Activated T-helper 1 cell treated with anti-CD3 and anti-CD28 coated beads, Interleukin-12 subunit alpha, Interleukin-12 subunit beta, Interleukin-2, Interleukin-4 antibody, amounts not matched to agents 30 ng/mL and 10 ng/mL and 1 ng/mL, durations not matched to agents 14 hours and 24 hours and 36 hours (primary cell): ENCODE results near the gene MRPL40. TPM values are rescaled to one million over a fixed set of nuclear protein-coding genes. Genes with fewer than 3 reads are reported as not detected.

ENCODE experiments used
- DNase-seq: peaks from one replicate; pipeline ENCODE4 v3.0.0; 2021; ENCODE audit warnings: low spot score
- H3K27ac Mint-ChIP-seq: one replicate; pipeline ENCODE4 v1.8.0; 2021; ENCODE audit warnings: mild to moderate bottlenecking, mixed read lengths
- H3K27me3 Mint-ChIP-seq: one replicate; pipeline ENCODE4 v1.8.0; 2022; ENCODE audit warnings: mild to moderate bottlenecking, moderate library complexity, mixed read lengths; ENCODE audit not compliant: insufficient read depth
- H3K36me3 Mint-ChIP-seq: one replicate; pipeline ENCODE4 v1.8.0; 2021; ENCODE audit warnings: low read depth, mixed read lengths
- H3K4me1 Mint-ChIP-seq: one replicate; pipeline ENCODE4 v1.8.0; 2021; ENCODE audit warnings: low read depth, mixed read lengths
- H3K4me3 Mint-ChIP-seq: one replicate; pipeline ENCODE4 v1.8.0; 2021; ENCODE audit warnings: mild to moderate bottlenecking, moderate library complexity, mixed read lengths
- H3K9me3 Mint-ChIP-seq: one replicate; pipeline ENCODE4 v1.8.0; 2021; ENCODE audit warnings: mixed read lengths
- intact Hi-C: fragments of 100-400 bp; cut with micrococcal nuclease; formaldehyde crosslinking; loops from one replicate; pipeline ENCODE4 v1.15.1; 2024
- total RNA-seq: library from RNA; stranded (reverse); gene quantifications from 2 replicates; pipeline ENCODE4 v1.2.3, GENCODE V29; 2022

Gene MRPL40
- total RNA-seq, 1 donor from 2014 or later, result 38.5 TPM

GRCh38 chr22:19398206-19398605, 34.1 kb upstream of the MRPL40 start:
- H3K27ac Mint-ChIP-seq, result no peak overlapping the region
- no peaks in the 10 kb centered on the region for H3K4me1 Mint-ChIP-seq
- DNase-seq, result no peak
- intact Hi-C loops, result no loop called here
- H3K27me3 Mint-ChIP-seq, result no peaks in the 10 kb centered on the region
- H3K4me3 Mint-ChIP-seq, result no peak overlapping the region
- H3K36me3 Mint-ChIP-seq, result peaks cover 29% of the 10 kb centered on the region
- no peaks in the 10 kb centered on the region for H3K9me3 Mint-ChIP-seq

- H3K27me3 Mint-ChIP-seq, result no peaks in the 10 kb centered on the region
- H3K27ac Mint-ChIP-seq, result no peak overlapping the region
- intact Hi-C loops, result no loop called here
- DNase-seq, result no peak
- H3K9me3 Mint-ChIP-seq, result no peaks in the 10 kb centered on the region
- peaks cover 25% of the 10 kb centered on the region for H3K36me3 Mint-ChIP-seq
- H3K4me3 Mint-ChIP-seq, result no peak overlapping the region
- H3K4me1 Mint-ChIP-seq, result no peaks in the 10 kb centered on the region
Measured at GRCh38 chr22:19398652-19399051, 33.7 kb upstream of the MRPL40 start.

- intact Hi-C loops, result no loop called here
- H3K4me3 Mint-ChIP-seq, result no peak overlapping the region
- no peaks in the 10 kb centered on the region for H3K4me1 Mint-ChIP-seq
- H3K27me3 Mint-ChIP-seq, result no peaks in the 10 kb centered on the region
- H3K36me3 Mint-ChIP-seq, result peaks cover 24% of the 10 kb centered on the region
- H3K27ac Mint-ChIP-seq, result no peak overlapping the region
- DNase-seq, result no peak
- no peaks in the 10 kb centered on the region for H3K9me3 Mint-ChIP-seq
Measured at GRCh38 chr22:19400881-19401280, 31.5 kb upstream of the MRPL40 start.

- H3K27ac Mint-ChIP-seq, result no peak overlapping the region
- intact Hi-C loops, result no loop called here
- DNase-seq, result no peak
- peaks cover 25% of the 10 kb centered on the region for H3K36me3 Mint-ChIP-seq
- no peaks in the 10 kb centered on the region for H3K4me1 Mint-ChIP-seq
- H3K4me3 Mint-ChIP-seq, result no peak overlapping the region
- no peaks in the 10 kb centered on the region for H3K27me3 Mint-ChIP-seq
- no peaks in the 10 kb centered on the region for H3K9me3 Mint-ChIP-seq
Measured at GRCh38 chr22:19401483-19401882, 30.9 kb upstream of the MRPL40 start.

- Mint-ChIP-seq H3K27me3 (no peaks in the 10 kb centered on the region), H3K27ac (no peak overlapping the region), H3K9me3 (no peaks in the 10 kb centered on the region), H3K36me3 (peaks cover 29% of the 10 kb centered on the region), H3K4me3 (no peak overlapping the region), H3K4me1 (no peaks in the 10 kb centered on the region)
- intact Hi-C loops, result no loop called here
- no peak for DNase-seq
Measured at GRCh38 chr22:19402642-19403191, 29.6 kb upstream of the MRPL40 start.

GRCh38 chr22:19404676-19405075, 27.7 kb upstream of the MRPL40 start:
- DNase-seq, result no peak
- H3K36me3 Mint-ChIP-seq, result peaks cover 34% of the 10 kb centered on the region
- intact Hi-C loops, result no loop called here

GRCh38 chr22:19405133-19405532, 27.2 kb upstream of the MRPL40 start:
- Mint-ChIP-seq H3K4me3 (no peak overlapping the region), H3K9me3 (no peaks in the 10 kb centered on the region), H3K4me1 (no peaks in the 10 kb centered on the region), H3K36me3 (peaks cover 35% of the 10 kb centered on the region), H3K27me3 (no peaks in the 10 kb centered on the region), H3K27ac (no peak overlapping the region)
- DNase-seq, result no peak
- intact Hi-C loops, result no loop called here

More at GRCh38 chr22:19404676-19405075, 27.7 kb upstream of the MRPL40 start:
- H3K4me1 Mint-ChIP-seq, result no peaks in the 10 kb centered on the region
- no peaks in the 10 kb centered on the region for H3K27me3 Mint-ChIP-seq
- no peak overlapping the region for H3K4me3 Mint-ChIP-seq
- H3K9me3 Mint-ChIP-seq, result no peaks in the 10 kb centered on the region
- no peak overlapping the region for H3K27ac Mint-ChIP-seq

- Mint-ChIP-seq H3K27ac (no peak overlapping the region), H3K4me1 (no peaks in the 10 kb centered on the region), H3K27me3 (no peaks in the 10 kb centered on the region), H3K9me3 (no peaks in the 10 kb centered on the region), H3K4me3 (no peak overlapping the region), H3K36me3 (peaks cover 35% of the 10 kb centered on the region)
- intact Hi-C loops, result no loop called here
- DNase-seq, result no peak
Measured at GRCh38 chr22:19405652-19406051, 26.7 kb upstream of the MRPL40 start.

GRCh38 chr22:19406281-19406811, 26.0 kb upstream of the MRPL40 start:
- no peak for DNase-seq
- no peak overlapping the region for H3K27ac Mint-ChIP-seq
- H3K36me3 Mint-ChIP-seq, result peaks cover 35% of the 10 kb centered on the region
- H3K4me3 Mint-ChIP-seq, result no peak overlapping the region
- H3K4me1 Mint-ChIP-seq, result peaks cover 1% of the 10 kb centered on the region
- H3K9me3 Mint-ChIP-seq, result no peaks in the 10 kb centered on the region
- intact Hi-C loops, result no loop called here
- no peaks in the 10 kb centered on the region for H3K27me3 Mint-ChIP-seq

GRCh38 chr22:19406846-19407245, 25.5 kb upstream of the MRPL40 start:
- no peaks in the 10 kb centered on the region for H3K27me3 Mint-ChIP-seq
- intact Hi-C loops, result no loop called here
- H3K4me1 Mint-ChIP-seq, result peaks cover 6% of the 10 kb centered on the region
- H3K9me3 Mint-ChIP-seq, result no peaks in the 10 kb centered on the region
- H3K4me3 Mint-ChIP-seq, result no peak overlapping the region
- H3K36me3 Mint-ChIP-seq, result peaks cover 35% of the 10 kb centered on the region
- H3K27ac Mint-ChIP-seq, result no peak overlapping the region
- DNase-seq, result no peak

- peaks cover 35% of the 10 kb centered on the region for H3K36me3 Mint-ChIP-seq
- H3K4me3 Mint-ChIP-seq, result no peak overlapping the region
- H3K27ac Mint-ChIP-seq, result no peak overlapping the region
- peaks cover 13% of the 10 kb centered on the region for H3K4me1 Mint-ChIP-seq
- H3K27me3 Mint-ChIP-seq, result no peaks in the 10 kb centered on the region
- no peak for DNase-seq
- intact Hi-C loops, result no loop called here
- no peaks in the 10 kb centered on the region for H3K9me3 Mint-ChIP-seq
Measured at GRCh38 chr22:19407649-19408606, 24.4 kb upstream of the MRPL40 start.

- DNase-seq, result no peak
- H3K4me1 Mint-ChIP-seq, result peaks cover 27% of the 10 kb centered on the region
- peaks cover 28% of the 10 kb centered on the region for H3K36me3 Mint-ChIP-seq
- H3K9me3 Mint-ChIP-seq, result no peaks in the 10 kb centered on the region
- intact Hi-C loops, result no loop called here
- no peaks in the 10 kb centered on the region for H3K27me3 Mint-ChIP-seq
- H3K4me3 Mint-ChIP-seq, result no peak overlapping the region
- H3K27ac Mint-ChIP-seq, result no peak overlapping the region
Measured at GRCh38 chr22:19410941-19411689, 21.2 kb upstream of the MRPL40 start.

GRCh38 chr22:19411690-19412045, 20.7 kb upstream of the MRPL40 start:
- Mint-ChIP-seq H3K9me3 (no peaks in the 10 kb centered on the region), H3K27me3 (no peaks in the 10 kb centered on the region), H3K36me3 (peaks cover 26% of the 10 kb centered on the region), H3K27ac (no peak overlapping the region), H3K4me1 (peaks cover 27% of the 10 kb centered on the region), H3K4me3 (no peak overlapping the region)
- intact Hi-C loops, result no loop called here
- DNase-seq, result no peak
